CD14-positive monocyte (primary cell): ENCODE data around the gene UBR3. TPM values are rescaled to one million over a fixed set of nuclear protein-coding genes. Genes with fewer than 3 reads are reported as not detected.

ENCODE experiments used
- DNase-seq, 3 donors: peaks; one replicate each; pipeline ENCODE4 v3.0.0-alpha.2; 2011 to 2022
- H2AFZ ChIP-seq: 2 replicates; pipeline ENCODE4 v1.6.0; 2012; ENCODE audit warnings: mild to moderate bottlenecking, low read depth, low read length, inconsistent platforms; ENCODE audit not compliant: insufficient read depth, poor library complexity, severe bottlenecking
- H3K27ac ChIP-seq, 2 donors: 1 replicate in 1 of 2; 2 replicates in 1 of 2; pipeline ENCODE4 v1.5.1; 2012 to 2013; ENCODE audit warnings: low read length in 2 of 2, control low read depth in 1 of 2, inconsistent platforms in 1 of 2, low read depth in 1 of 2, mild to moderate bottlenecking in 1 of 2
- H3K27me3 ChIP-seq, 2 donors: one replicate each; pipeline versions ENCODE4 v1.6.0 to v1.6.1; 2011 to 2013; ENCODE audit warnings: low read length in 2 of 2; ENCODE audit not compliant: control insufficient read depth in 2 of 2, insufficient read depth in 2 of 2
- H3K36me3 ChIP-seq, 2 donors: replicated peaks in 1 of 2; 1 replicate in 1 of 2; 2 replicates in 1 of 2; pipeline versions ENCODE4 v1.5.1 to v1.6.1; 2012 to 2013; ENCODE audit warnings: low read length in 2 of 2, control low read depth in 1 of 2, inconsistent platforms in 1 of 2, mild to moderate bottlenecking in 1 of 2; ENCODE audit not compliant: insufficient read depth in 2 of 2, control insufficient read depth in 1 of 2
- H3K4me1 ChIP-seq, 2 donors: 1 replicate in 1 of 2; 2 replicates in 1 of 2; pipeline versions ENCODE4 v1.5.1 to v1.6.1; 2012 to 2013; ENCODE audit warnings: low read length in 2 of 2, control low read depth in 1 of 2, inconsistent platforms in 1 of 2, mild to moderate bottlenecking in 1 of 2, moderate library complexity in 1 of 2; ENCODE audit not compliant: insufficient read depth in 2 of 2, control insufficient read depth in 1 of 2
- H3K4me2 ChIP-seq: replicated peaks from 2 replicates; pipeline ENCODE3; 2012; ENCODE audit warnings: low read length, moderate library complexity, mild to moderate bottlenecking; ENCODE audit not compliant: poor library complexity, severe bottlenecking; ENCODE audit errors: extremely low read depth
- H3K4me3 ChIP-seq, 3 experiments: fragments of 200-600 bp in 1 of 3; sonication (generic) in 1 of 3; replicated peaks in 1 of 3; 1 replicate in 2 of 3; 2 replicates in 1 of 3; pipeline ENCODE4 v1.5.1; 2011 to 2013; ENCODE audit warnings: low read length in 3 of 3, mild to moderate bottlenecking in 3 of 3, control low read depth in 2 of 3, low read depth in 2 of 3, inconsistent platforms in 1 of 3, moderate library complexity in 1 of 3
- H3K79me2 ChIP-seq: 2 replicates; pipeline ENCODE4 v1.6.0; 2012; ENCODE audit warnings: mild to moderate bottlenecking, control low read depth, inconsistent platforms, low read length, moderate library complexity; ENCODE audit not compliant: insufficient read depth
- H3K9ac ChIP-seq: 2 replicates; pipeline ENCODE4 v1.6.0; 2017; ENCODE audit warnings: low read length, mild to moderate bottlenecking; ENCODE audit not compliant: insufficient read depth, poor library complexity, severe bottlenecking
- H3K9me3 ChIP-seq, 2 donors: replicated peaks in 1 of 2; 1 replicate in 1 of 2; 2 replicates in 1 of 2; pipeline versions ENCODE4 v1.5.1 to v1.6.1; 2012 to 2013; ENCODE audit warnings: low read length in 2 of 2, control low read depth in 1 of 2; ENCODE audit not compliant: control insufficient read depth in 1 of 2, insufficient read depth in 1 of 2
- H4K20me1 ChIP-seq: 2 replicates; pipeline ENCODE4 v1.6.0; 2012; ENCODE audit warnings: mild to moderate bottlenecking, low read length, control low read depth, moderate library complexity; ENCODE audit not compliant: insufficient read depth
- H3K27ac Mint-ChIP-seq, 7 donors: one replicate each; pipeline ENCODE4 v1.8.0; 2020; ENCODE audit warnings: mild to moderate bottlenecking in 7 of 7, mixed read lengths in 7 of 7, moderate library complexity in 6 of 7, inconsistent platforms in 2 of 7
- H3K27me3 Mint-ChIP-seq, 3 donors: one replicate each; pipeline ENCODE4 v1.8.0; 2021 to 2022; ENCODE audit warnings: low read depth in 3 of 3, mild to moderate bottlenecking in 3 of 3, mixed read lengths in 3 of 3, moderate library complexity in 3 of 3, inconsistent platforms in 1 of 3
- H3K36me3 Mint-ChIP-seq, 2 donors: one replicate each; pipeline ENCODE4 v1.8.0; 2020; ENCODE audit warnings: mixed read lengths in 2 of 2, inconsistent platforms in 1 of 2, mild to moderate bottlenecking in 1 of 2
- H3K4me1 Mint-ChIP-seq: one replicate; pipeline ENCODE4 v1.8.0; 2020; ENCODE audit warnings: mild to moderate bottlenecking, mixed read lengths
- H3K4me3 Mint-ChIP-seq, 2 donors: one replicate each; pipeline ENCODE4 v1.8.0; 2020; ENCODE audit warnings: mild to moderate bottlenecking in 2 of 2, mixed read lengths in 2 of 2, moderate library complexity in 1 of 2
- H3K9me3 Mint-ChIP-seq, 7 donors: one replicate each; pipeline ENCODE4 v1.8.0; 2020 to 2022; ENCODE audit warnings: mixed read lengths in 7 of 7, mild to moderate bottlenecking in 6 of 7, moderate library complexity in 6 of 7, inconsistent platforms in 2 of 7
- CTCF ChIP-seq: fragments of 200-600 bp; IDR thresholded peaks from one replicate; pipeline ENCODE4 v1.8.0; 2022; ENCODE audit warnings: antibody characterized with exemption, mild to moderate bottlenecking
- WGBS: methylation state at CpG from one replicate; pipeline ENCODE4 v1.1.5; 2013; ENCODE audit warnings: missing lambda C conversion rate; ENCODE audit not compliant: insufficient coverage; 5-methylcytosine and 5-hydroxymethylcytosine counted together
- intact Hi-C, 2 donors: fragments of 100-400 bp; cut with micrococcal nuclease; formaldehyde crosslinking; loops; one replicate each; pipeline versions ENCODE4 v1.15.0 to v1.15.1; 2023
- polyA plus RNA-seq, 3 donors: library from polyadenylated mRNA; depleted of rRNA in 1 of 3; unstranded in 2 of 3; stranded (reverse) in 1 of 3; fragments of 300-500 nt in 2 of 3; fragments of >200 nt in 1 of 3; fragmentation: Illumina TruSeq in 2 of 3; gene quantifications; 1 replicate in 2 of 3; 2 replicates in 1 of 3; pipeline ENCODE4 v1.2.3, GENCODE V29; 2012 to 2021

Gene UBR3
- polyA plus RNA-seq, 3 donors = 4.3 to 10.7 (median 4.7) TPM

- TF ChIP-seq CTCF = no peak
- H3K9me3 ChIP-seq = no peaks in the 10 kb centered on the region
- peaks cover 0 to 2% (median 0%) of the 10 kb centered on the region in 7 donors for H3K9me3 Mint-ChIP-seq
- no peak overlapping the region for H3K4me2 ChIP-seq
- H2AFZ ChIP-seq = no peak overlapping the region
- no peaks in the 10 kb centered on the region for H3K79me2 ChIP-seq
- no peak overlapping the region for H3K9ac ChIP-seq
- no peaks in the 10 kb centered on the region for H4K20me1 ChIP-seq
- no peak overlapping the region for H3K4me3 ChIP-seq
- H3K27me3 Mint-ChIP-seq = peaks cover 0 to 3% (median 2%) of the 10 kb centered on the region in 3 donors
- no peaks in the 10 kb centered on the region for H3K36me3 ChIP-seq
- no peak for DNase-seq
- H3K4me1 ChIP-seq = peaks cover 0 to 7% of the 10 kb centered on the region in 2 donors
- 0% methylated on average over 2 of the region's 3 CpGs for WGBS
- no peak overlapping the region for H3K4me3 Mint-ChIP-seq
- H3K27ac Mint-ChIP-seq = no peak overlapping the region
- intact Hi-C loops = no loop called here
- peaks cover 5% of the 10 kb centered on the region for H3K4me1 Mint-ChIP-seq
- no peaks in the 10 kb centered on the region for H3K36me3 Mint-ChIP-seq
- H3K27ac ChIP-seq = no peak overlapping the region
- H3K27me3 ChIP-seq = no peaks in the 10 kb centered on the region
These were observed 48.8 kb upstream of the UBR3 start for GRCh38 chr2:169778446-169778845.

GRCh38 chr2:169781249-169782013 is 45.8 kb upstream of the UBR3 start:
- WGBS = no CpG with 5 or more reads among the region's 4 CpGs
- no peaks in the 10 kb centered on the region for H3K9me3 ChIP-seq

More at GRCh38 chr2:169781249-169782013, 45.8 kb upstream of the UBR3 start:
- Histone ChIP-seq H3K4me2 (no peak overlapping the region), H3K4me1 (peaks cover 0 to 7% of the 10 kb centered on the region in 2 donors), H3K79me2 (no peaks in the 10 kb centered on the region), H3K27ac (no peak overlapping the region), H2AFZ (no peak overlapping the region), H3K36me3 (no peaks in the 10 kb centered on the region), H3K9ac (no peak overlapping the region), H3K4me3 (no peak overlapping the region), H3K27me3 (no peaks in the 10 kb centered on the region), H4K20me1 (no peaks in the 10 kb centered on the region)
- no peaks in the 10 kb centered on the region for H3K36me3 Mint-ChIP-seq
- no peak overlapping the region for H3K4me3 Mint-ChIP-seq
- peaks cover 0 to 3% (median 2%) of the 10 kb centered on the region in 3 donors for H3K27me3 Mint-ChIP-seq
- H3K4me1 Mint-ChIP-seq = peaks cover 5% of the 10 kb centered on the region
- TF ChIP-seq CTCF = no peak
- H3K27ac Mint-ChIP-seq = no peak overlapping the region
- no peaks in the 10 kb centered on the region for H3K9me3 Mint-ChIP-seq
- intact Hi-C loops = no loop called here
- no peak for DNase-seq
